PC-9 (cell line): Measurements from ENCODE around the gene BCAT1. TPM values are rescaled to one million over a fixed set of nuclear protein-coding genes. Genes with fewer than 3 reads are reported as not detected.

Source experiments
- BruUV-seq: library from RNA; stranded (reverse); fragments of 400-500 nt; replicated peaks from 2 replicates; lab custom pipeline; 2021; lab: Mats Ljungman, UMichigan
- CTCF ChIA-PET: fragments of 300-600 bp; sonication (Branson Sonifier 250); formaldehyde crosslinking; loops from one replicate; lab custom pipeline; 2022; ENCODE audit warnings: antibody characterized with exemption; lab: Charles Lee
- POLR2A ChIA-PET: fragments of 300-600 bp; sonication (Branson Sonifier 250); formaldehyde crosslinking; loops from one replicate; lab custom pipeline; 2022; ENCODE audit warnings: antibody characterized with exemption; ENCODE audit not compliant: unreplicated experiment; lab: Charles Lee
- DNase-seq, 2 experiments: peaks; one replicate each; pipeline versions ENCODE4 v3.0.0 to v3.0.0-alpha.2; 2015 to 2022; ENCODE audit warnings: mixed read lengths in 1 of 2
- H2AFZ ChIP-seq: fragments of 200-600 bp; sonication (generic); 2 replicates; pipeline ENCODE4 v1.8.1; 2017; ENCODE audit warnings: antibody characterized with exemption
- H3F3A ChIP-seq: fragments of 200-600 bp; sonication (generic); 2 replicates; pipeline ENCODE4 v1.8.1; 2017; ENCODE audit warnings: antibody characterized with exemption, mild to moderate bottlenecking, low read depth; ENCODE audit not compliant: insufficient read depth
- H3K27ac ChIP-seq: fragments of 200-600 bp; sonication (generic); 2 replicates; pipeline ENCODE4 v1.6.1; 2016; ENCODE audit warnings: mixed run types
- H3K27me3 ChIP-seq: fragments of 200-600 bp; sonication (generic); 2 replicates; pipeline ENCODE4 v1.6.1; 2016; ENCODE audit warnings: low read depth, mixed run types; ENCODE audit not compliant: insufficient read depth
- H3K36me3 ChIP-seq: fragments of 200-600 bp; sonication (generic); 2 replicates; pipeline ENCODE4 v1.6.1; 2016; ENCODE audit warnings: low read depth, mixed run types
- H3K4me1 ChIP-seq: fragments of 200-600 bp; sonication (generic); replicated peaks from 2 replicates; pipeline ENCODE4 v1.6.1; 2016; ENCODE audit warnings: mixed run types; ENCODE audit not compliant: insufficient read depth
- H3K4me2 ChIP-seq: fragments of 200-600 bp; sonication (generic); 2 replicates; pipeline ENCODE4 v1.6.1; 2017; ENCODE audit warnings: mixed run types
- H3K4me3 ChIP-seq: fragments of 200-600 bp; sonication (generic); 2 replicates; pipeline ENCODE4 v1.6.1; 2016; ENCODE audit warnings: mixed run types
- H3K79me2 ChIP-seq: fragments of 200-600 bp; sonication (generic); 2 replicates; pipeline ENCODE4 v1.6.1; 2017; ENCODE audit warnings: low read depth, mixed run types
- H3K9me2 ChIP-seq: fragments of 200-600 bp; sonication (generic); 2 replicates; pipeline ENCODE4 v1.8.1; 2017; ENCODE audit warnings: mild to moderate bottlenecking; ENCODE audit not compliant: insufficient read depth
- H3K9me3 ChIP-seq: fragments of 200-600 bp; sonication (generic); 2 replicates; pipeline ENCODE4 v1.8.1; 2016; ENCODE audit warnings: low read depth; ENCODE audit not compliant: insufficient read depth
- H4K20me1 ChIP-seq: fragments of 200-600 bp; sonication (generic); 2 replicates; pipeline ENCODE4 v1.8.1; 2017; ENCODE audit not compliant: insufficient read depth
- CTCF ChIP-seq: fragments of 200-600 bp; sonication (generic); conservative IDR thresholded peaks from 2 replicates; pipeline ENCODE4 v1.6.1; 2017; ENCODE audit warnings: mixed run types, antibody characterized with exemption, mild to moderate bottlenecking, moderate library complexity
- EZH2 ChIP-seq: fragments of 200-600 bp; sonication (generic); IDR thresholded peaks from 2 replicates; pipeline ENCODE4 v1.8.0; 2017; ENCODE audit warnings: antibody characterized with exemption, low read depth
- intact Hi-C: fragments of 100-400 bp; cut with micrococcal nuclease; formaldehyde crosslinking; loops from one replicate; pipeline ENCODE4 v1.10.0; 2022; ENCODE audit not compliant: unreplicated experiment
- total RNA-seq: library from RNA; stranded (reverse); gene quantifications from 2 replicates; pipeline ENCODE4 v1.2.3, GENCODE V29; 2021

BCAT1 gene
- total RNA-seq, 1 experiment from 2014 or later, result 78.6 TPM

- no peak for TF ChIP-seq CTCF
- TF ChIP-seq EZH2, result no peak
- intact Hi-C loops, result no loop called here
- CTCF ChIA-PET, result no interaction called here
- Histone ChIP-seq H3F3A (no peaks in the 10 kb centered on the region), H3K9me2 (no peaks in the 10 kb centered on the region), H3K79me2 (no peaks in the 10 kb centered on the region; the same call in 1 of the 2 replicates), H4K20me1 (no peaks in the 10 kb centered on the region), H2AFZ (no peak overlapping the region), H3K27me3 (no peaks in the 10 kb centered on the region), H3K27ac (no peak overlapping the region), H3K36me3 (no peaks in the 10 kb centered on the region), H3K4me2 (no peak overlapping the region), H3K4me3 (no peak overlapping the region), H3K9me3 (no peaks in the 10 kb centered on the region), H3K4me1 (no peaks in the 10 kb centered on the region)
- POLR2A ChIA-PET, result no interaction called here
- no TSS peak for BruUV-seq
- DNase-seq, result no peak
Observed at GRCh38 chr12:24937553-24938244, 11.2 kb downstream of the BCAT1 start.

GRCh38 chr12:24933694-24934407 is 15.1 kb downstream of the BCAT1 start:
- Histone ChIP-seq H3K79me2 (no peaks in the 10 kb centered on the region), H2AFZ (no peak overlapping the region), H3K4me1 (no peaks in the 10 kb centered on the region), H3K9me2 (no peaks in the 10 kb centered on the region), H3K27me3 (no peaks in the 10 kb centered on the region), H3K4me3 (no peak overlapping the region), H3K4me2 (no peak overlapping the region), H3F3A (no peaks in the 10 kb centered on the region), H4K20me1 (no peaks in the 10 kb centered on the region), H3K27ac (no peak overlapping the region), H3K36me3 (no peaks in the 10 kb centered on the region), H3K9me3 (no peaks in the 10 kb centered on the region)
- TF ChIP-seq EZH2 (no peak), CTCF (no peak)
- intact Hi-C loops, result no loop called here
- DNase-seq, result no peak
- ChIA-PET POLR2A (no interaction called here), CTCF (no interaction called here)
- no TSS peak for BruUV-seq

GRCh38 chr12:24931666-24932405 is 17.1 kb downstream of the BCAT1 start:
- Histone ChIP-seq H3F3A (no peaks in the 10 kb centered on the region), H3K36me3 (no peaks in the 10 kb centered on the region), H3K79me2 (no peaks in the 10 kb centered on the region), H4K20me1 (no peaks in the 10 kb centered on the region), H3K4me3 (no peak overlapping the region), H3K4me2 (no peak overlapping the region), H3K27me3 (no peaks in the 10 kb centered on the region), H3K4me1 (no peaks in the 10 kb centered on the region), H3K27ac (no peak overlapping the region), H3K9me3 (no peaks in the 10 kb centered on the region), H3K9me2 (no peaks in the 10 kb centered on the region), H2AFZ (no peak overlapping the region)
- ChIA-PET POLR2A (no interaction called here), CTCF (no interaction called here)
- no peak for DNase-seq
- no peak for TF ChIP-seq EZH2
- no peak for TF ChIP-seq CTCF
- intact Hi-C loops, result no loop called here
- BruUV-seq, result no TSS peak
